Transverse colon (tissue), 4 donors: ENCODE data around the gene GLIS2. TPM values are rescaled to one million over a fixed set of nuclear protein-coding genes. Genes with fewer than 3 reads are reported as not detected.

Experiments
- DNase-seq: peaks from one replicate; pipeline ENCODE4 v3.0.0-alpha.2; 2019
- H3K27ac ChIP-seq, 4 donors: fragments of 200-600 bp; sonication (generic); 2 replicates each; pipeline ENCODE4 v1.5.1; 2016 to 2018; ENCODE audit warnings: inconsistent platforms in 4 of 4
- H3K27me3 ChIP-seq: fragments of 200-600 bp; sonication (generic); 2 replicates; pipeline ENCODE4 v1.5.1; 2017; ENCODE audit warnings: inconsistent platforms
- H3K36me3 ChIP-seq, 4 donors: fragments of 200-600 bp; sonication (generic); 2 replicates each; pipeline ENCODE4 v1.5.1; 2017 to 2019; ENCODE audit warnings: inconsistent platforms in 4 of 4
- H3K4me1 ChIP-seq, 4 donors: fragments of 200-600 bp; sonication (generic); 2 replicates each; pipeline ENCODE4 v1.5.1; 2017 to 2020; ENCODE audit warnings: inconsistent platforms in 4 of 4
- H3K4me3 ChIP-seq, 4 donors: fragments of 200-600 bp; sonication (generic); 1 replicate in 1 of 4; 2 replicates in 3 of 4; pipeline versions ENCODE4 v1.5.1 to v1.6.1; 2017 to 2019; ENCODE audit warnings: inconsistent platforms in 4 of 4
- H3K9me3 ChIP-seq, 2 donors: fragments of 200-600 bp; sonication (generic); 2 replicates each; pipeline ENCODE4 v1.5.1; 2017 to 2019; ENCODE audit warnings: inconsistent platforms in 2 of 2
- EP300 ChIP-seq: sonication (generic); formaldehyde crosslinking; IDR thresholded peaks from one replicate; pipeline ENCODE4 v1.6.1; 2017; ENCODE audit warnings: antibody characterized with exemption, low read depth
- POLR2A ChIP-seq: fragments of 450-650 bp; IDR thresholded peaks from one replicate; pipeline ENCODE4 v1.6.1; 2016; ENCODE audit warnings: antibody characterized with exemption, mild to moderate bottlenecking, moderate library complexity
- POLR2AphosphoS5 ChIP-seq, 3 donors: sonication (generic); formaldehyde crosslinking; IDR thresholded peaks; one replicate each; pipeline ENCODE4 v1.6.1; 2016; ENCODE audit warnings: antibody characterized with exemption in 3 of 3
- WGBS, 2 donors: methylation state at CpG; one replicate each; pipeline ENCODE4 v1.1.5; 2018; ENCODE audit warnings: low coverage in 1 of 2; 5-methylcytosine and 5-hydroxymethylcytosine counted together
- in situ Hi-C, 4 donors: fragments of 200-750 bp; cut with MboI; loops; one replicate each; pipeline versions ENCODE4 v1.15.0 to v1.15.1; 2017; ENCODE audit warnings: low sequenced_read_pairs in 3 of 4, low pct_ligation_motif_present in 1 of 4, low pct_unique_long_range_greater_than_20kb in 1 of 4
- intact Hi-C: fragments of 100-400 bp; cut with DNase I; formaldehyde crosslinking; loops from one replicate; pipeline ENCODE4 v1.15.1; 2023; ENCODE audit warnings: low total_unique reads
- total RNA-seq, 4 donors: library from RNA; depleted of rRNA; stranded (reverse); fragments of >200 nt; gene quantifications; one replicate each; pipeline ENCODE4 v1.1.0, GENCODE V29; 2016
- TF ChIP-seq, protein P1 (sequence below), 5 experiments: fragments of 200-600 bp in 3 of 5; fragments of 450-650 bp in 2 of 5; sonication (generic) in 3 of 5; IDR thresholded peaks; 1 replicate in 2 of 5; 2 replicates in 3 of 5; pipeline ENCODE4 v1.5.1; 2016 to 2017; ENCODE audit warnings: antibody characterized with exemption in 5 of 5, inconsistent platforms in 3 of 5, mild to moderate bottlenecking in 2 of 5, moderate library complexity in 1 of 5

GLIS2 gene
- total RNA-seq, 4 donors from 2014 or later: 0.68 to 5.0 (median 1.8) TPM

DNA sequence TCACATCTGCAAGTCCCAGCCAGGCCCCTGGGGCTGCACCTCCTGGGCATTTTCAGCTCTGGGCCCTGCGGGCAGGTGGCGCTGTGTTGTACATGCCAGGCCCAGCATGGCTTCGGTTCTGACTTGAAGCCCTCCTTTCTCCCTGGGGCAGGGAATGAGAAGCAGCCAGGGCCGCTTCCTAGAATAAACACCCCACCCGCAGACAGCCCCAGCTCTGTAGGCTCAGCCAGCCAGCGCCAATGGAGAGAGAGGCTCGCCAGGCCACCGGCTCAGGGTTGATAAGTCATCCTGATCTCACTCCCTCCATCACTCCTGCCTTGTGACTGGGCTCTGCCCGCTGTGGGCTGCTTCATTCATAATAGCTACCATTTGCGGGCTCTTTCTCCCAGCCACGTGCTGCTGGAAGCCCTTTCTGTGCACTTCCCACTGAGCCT, 6.0 kb upstream of the GLIS2 start:
- Histone ChIP-seq H3K27me3 (peaks cover 19% of the 10 kb centered on the region), H3K4me3 (no peak overlapping the region), H3K27ac (peak overlapping the region; percentile 24 to 56 (median 32)), H3K4me1 (peaks cover 9 to 30% (median 13%) of the 10 kb centered on the region in 4 donors), H3K9me3 (no peaks in the 10 kb centered on the region), H3K36me3 (no peaks in the 10 kb centered on the region)
- no peak for TF ChIP-seq POLR2AphosphoS5 (IDR thresholded peaks at IDR 0.05)
- TF ChIP-seq EP300: no peak
- TF ChIP-seq, protein P1, sequence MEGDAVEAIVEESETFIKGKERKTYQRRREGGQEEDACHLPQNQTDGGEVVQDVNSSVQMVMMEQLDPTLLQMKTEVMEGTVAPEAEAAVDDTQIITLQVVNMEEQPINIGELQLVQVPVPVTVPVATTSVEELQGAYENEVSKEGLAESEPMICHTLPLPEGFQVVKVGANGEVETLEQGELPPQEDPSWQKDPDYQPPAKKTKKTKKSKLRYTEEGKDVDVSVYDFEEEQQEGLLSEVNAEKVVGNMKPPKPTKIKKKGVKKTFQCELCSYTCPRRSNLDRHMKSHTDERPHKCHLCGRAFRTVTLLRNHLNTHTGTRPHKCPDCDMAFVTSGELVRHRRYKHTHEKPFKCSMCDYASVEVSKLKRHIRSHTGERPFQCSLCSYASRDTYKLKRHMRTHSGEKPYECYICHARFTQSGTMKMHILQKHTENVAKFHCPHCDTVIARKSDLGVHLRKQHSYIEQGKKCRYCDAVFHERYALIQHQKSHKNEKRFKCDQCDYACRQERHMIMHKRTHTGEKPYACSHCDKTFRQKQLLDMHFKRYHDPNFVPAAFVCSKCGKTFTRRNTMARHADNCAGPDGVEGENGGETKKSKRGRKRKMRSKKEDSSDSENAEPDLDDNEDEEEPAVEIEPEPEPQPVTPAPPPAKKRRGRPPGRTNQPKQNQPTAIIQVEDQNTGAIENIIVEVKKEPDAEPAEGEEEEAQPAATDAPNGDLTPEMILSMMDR (IDR thresholded peaks at IDR 0.05): peak; percentile 65 to 75 (median 71)
- DNase-seq: peak; percentile 72
- intact Hi-C loops: no loop called here
- WGBS, 2 donors: 40% methylated on average over 11 of the region's 11 CpGs; no CpG with 5 or more reads in 1 of the 2 donors
- in situ Hi-C loops: no loop called here

DNA sequence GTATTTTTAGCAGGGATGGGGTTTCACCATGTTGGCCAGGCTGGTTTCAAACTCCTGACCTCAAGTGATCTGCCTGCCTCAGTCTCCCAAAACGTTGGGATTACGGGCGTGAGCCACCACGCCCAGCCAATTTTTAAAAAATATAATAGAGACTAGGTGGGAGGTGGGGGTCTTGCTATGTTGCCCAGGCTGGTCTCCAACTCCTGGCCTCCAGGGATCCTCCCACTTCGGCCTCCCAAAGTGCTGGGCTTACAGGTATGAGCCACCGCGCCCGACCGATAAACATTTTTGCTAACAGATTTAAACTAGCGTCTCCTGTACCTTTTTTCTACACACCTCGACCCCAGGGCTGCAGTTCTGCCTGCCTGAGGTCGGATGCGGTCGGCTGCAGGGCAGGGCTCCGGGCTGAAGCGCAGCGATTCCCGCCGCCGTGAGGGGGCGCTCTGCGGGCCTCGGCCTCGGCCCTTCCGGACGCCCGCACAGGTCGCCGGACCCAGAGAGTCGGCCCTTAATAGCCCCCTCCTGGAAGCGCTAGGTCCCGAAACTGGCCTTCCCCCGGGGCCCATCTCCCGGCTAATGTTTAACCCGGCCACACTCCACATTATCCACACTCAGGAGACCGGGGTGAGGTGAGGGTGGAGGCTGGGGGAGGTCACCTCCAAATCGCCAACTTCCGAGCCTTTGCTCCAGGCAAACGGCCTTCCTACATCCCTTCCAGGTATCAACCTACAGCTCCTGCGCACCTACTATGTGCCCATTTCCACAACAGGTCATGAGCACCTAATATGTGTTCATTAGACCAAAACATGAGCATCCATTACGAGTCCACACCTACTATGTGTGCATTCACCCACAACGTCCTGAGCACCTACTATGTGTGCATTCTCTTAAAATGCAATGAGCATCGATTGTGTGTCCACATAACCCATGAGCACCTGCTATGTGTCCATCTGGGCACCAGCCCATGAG, 2.0 kb upstream of the GLIS2 start:
- in situ Hi-C loops (no loop called here), intact Hi-C loops (no loop called here)
- TF ChIP-seq, protein P1 (IDR thresholded peaks at IDR 0.05): peak; percentile 44 to 67 (median 61)
- no peak for TF ChIP-seq EP300
- H3K9me3 ChIP-seq: no peaks in the 10 kb centered on the region
- H3K27ac ChIP-seq: peak overlapping the region in 3 of 4 donors; percentile 88 to 97 (median 90)
- H3K36me3 ChIP-seq: no peaks in the 10 kb centered on the region
- 13 to 34% methylated on average over 4 to 43 of the region's 43 CpGs for WGBS, 2 donors
- peaks cover 45% of the 10 kb centered on the region for H3K27me3 ChIP-seq
- no peak overlapping the region for H3K4me3 ChIP-seq
- H3K4me1 ChIP-seq: peaks cover 22 to 41% (median 31%) of the 10 kb centered on the region in 4 donors
- DNase-seq: peak; percentile 50

DNA sequence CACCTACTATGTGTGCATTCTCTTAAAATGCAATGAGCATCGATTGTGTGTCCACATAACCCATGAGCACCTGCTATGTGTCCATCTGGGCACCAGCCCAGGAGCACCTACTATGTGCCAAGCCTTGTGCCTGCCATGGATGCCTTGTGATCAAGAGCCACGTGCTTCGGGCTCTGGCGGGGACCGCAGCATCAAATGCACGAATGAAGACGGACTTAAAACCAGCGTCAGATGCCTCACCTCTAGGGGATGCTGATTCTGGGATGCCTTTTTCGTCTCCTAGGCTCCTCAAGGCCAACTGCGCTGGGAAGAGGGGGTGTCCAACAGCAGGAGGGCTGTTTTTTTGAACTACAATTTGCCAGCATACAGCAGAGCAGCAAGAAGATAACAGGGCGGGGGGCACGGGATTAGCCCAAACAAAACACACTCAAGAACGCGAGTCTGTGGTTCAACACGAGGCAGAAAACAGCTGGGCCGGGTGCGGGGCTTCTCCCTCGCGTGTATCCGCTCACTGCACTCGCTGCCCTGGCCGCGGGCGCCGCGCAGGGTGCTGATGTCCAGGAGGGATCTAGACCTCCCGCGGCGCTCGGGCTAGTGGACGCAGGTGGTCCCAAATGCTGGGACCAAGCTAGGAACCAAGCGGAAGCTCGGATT, 1.2 kb upstream of the GLIS2 start:
- 3% methylated on average over 32 of the region's 33 CpGs; no CpG with 5 or more reads in 1 of the 2 donors for WGBS, 2 donors

More for the DNA sequence above, 1.2 kb upstream of the GLIS2 start:
- intact Hi-C loops: no loop called here
- Histone ChIP-seq H3K4me1 (peaks cover 30 to 48% (median 40%) of the 10 kb centered on the region in 4 donors), H3K27me3 (peaks cover 45% of the 10 kb centered on the region), H3K9me3 (no peaks in the 10 kb centered on the region), H3K4me3 (peak overlapping the region; percentile 40 to 66 (median 47)), H3K36me3 (no peaks in the 10 kb centered on the region), H3K27ac (peak overlapping the region; percentile 88 to 97 (median 89))
- in situ Hi-C loops: no loop called here
- no peak for DNase-seq
- no peak for TF ChIP-seq EP300
- TF ChIP-seq, protein P1 (IDR thresholded peaks at IDR 0.05): peak in 1 of 5 experiments; percentile 5
- TF ChIP-seq POLR2A: no peak
- TF ChIP-seq POLR2AphosphoS5 (IDR thresholded peaks at IDR 0.05): no peak
